DOHH2 (cell line): Measurements from ENCODE around the gene FAM83F.

Experiments
- H3F3A ChIP-seq: fragments of 200-600 bp; sonication (generic), shearing (Covaris generic); 2 replicates; pipeline ENCODE4 v1.6.0; 2016; ENCODE audit warnings: antibody characterized with exemption, mild to moderate bottlenecking; ENCODE audit not compliant: control insufficient read depth, insufficient read depth
- H3K27ac ChIP-seq: fragments of 200-600 bp; sonication (generic); 2 replicates; pipeline ENCODE4 v1.5.1; 2014; ENCODE audit warnings: low read depth, mild to moderate bottlenecking, low read length, moderate library complexity
- H3K27me3 ChIP-seq: fragments of 200-600 bp; sonication (generic); 2 replicates; pipeline ENCODE4 v1.6.1; 2014; ENCODE audit warnings: mild to moderate bottlenecking, low read length, mixed read lengths; ENCODE audit not compliant: control insufficient read depth
- H3K36me3 ChIP-seq: fragments of 200-600 bp; sonication (generic); 2 replicates; pipeline ENCODE4 v1.6.1; 2014; ENCODE audit warnings: mild to moderate bottlenecking, low read length, moderate library complexity, mixed read lengths; ENCODE audit not compliant: control insufficient read depth
- H3K4me1 ChIP-seq: fragments of 200-600 bp; sonication (generic); 2 replicates; pipeline ENCODE4 v1.6.1; 2014; ENCODE audit warnings: mild to moderate bottlenecking, low read length, mixed read lengths; ENCODE audit not compliant: control insufficient read depth
- H3K4me2 ChIP-seq: fragments of 200-600 bp; sonication (generic); 2 replicates; pipeline ENCODE4 v1.6.0; 2014; ENCODE audit warnings: mild to moderate bottlenecking, low read length, moderate library complexity
- H3K4me3 ChIP-seq: fragments of 200-600 bp; sonication (generic); 2 replicates; pipeline ENCODE4 v1.5.1; 2014; ENCODE audit warnings: mild to moderate bottlenecking, low read length, mixed read lengths
- H3K79me2 ChIP-seq: fragments of 200-600 bp; sonication (generic); 2 replicates; pipeline ENCODE4 v1.6.1; 2014; ENCODE audit warnings: mild to moderate bottlenecking, low read length, mixed read lengths; ENCODE audit not compliant: control insufficient read depth
- H3K9me2 ChIP-seq: fragments of 200-600 bp; sonication (generic); replicated peaks from 2 replicates; pipeline ENCODE4 v1.6.1; 2014; ENCODE audit warnings: mild to moderate bottlenecking, low read length, mixed read lengths; ENCODE audit not compliant: control insufficient read depth
- H3K9me3 ChIP-seq: fragments of 200-600 bp; sonication (generic); 2 replicates; pipeline ENCODE4 v1.6.1; 2014; ENCODE audit warnings: antibody characterized with exemption, low read length, mixed read lengths; ENCODE audit not compliant: control insufficient read depth, insufficient read depth
- H4K20me1 ChIP-seq: fragments of 200-600 bp; sonication (generic); 2 replicates; pipeline ENCODE4 v1.6.0; 2014; ENCODE audit warnings: low read depth, mild to moderate bottlenecking, antibody characterized with exemption, low read length, moderate library complexity; ENCODE audit not compliant: control insufficient read depth, insufficient read depth
- CTCF ChIP-seq: fragments of 200-600 bp; sonication (generic); IDR thresholded peaks from one replicate; pipeline ENCODE4 v1.5.1; 2014; ENCODE audit warnings: antibody characterized with exemption, mild to moderate bottlenecking, low read depth, low read length; ENCODE audit not compliant: poor library complexity, severe bottlenecking
- EZH2phosphoT487 ChIP-seq: fragments of 200-600 bp; sonication (generic); IDR thresholded peaks from 2 replicates; pipeline ENCODE4 v1.6.1; 2017; ENCODE audit warnings: borderline replicate concordance, mild to moderate bottlenecking, antibody characterized with exemption, low read length, moderate library complexity, mixed read lengths

Gene FAM83F

GRCh38 chr22:39994041-39994565, 651 bp upstream of the FAM83F start:
- no peaks in the 10 kb centered on the region for H4K20me1 ChIP-seq
- H3K4me2 ChIP-seq, result no peak overlapping the region
- peaks cover 10% of the 10 kb centered on the region for H3K27me3 ChIP-seq
- no peaks in the 10 kb centered on the region for H3F3A ChIP-seq
- no peaks in the 10 kb centered on the region for H3K79me2 ChIP-seq
- H3K4me3 ChIP-seq, result no peak overlapping the region
- H3K36me3 ChIP-seq, result no peaks in the 10 kb centered on the region
- no peaks in the 10 kb centered on the region for H3K9me3 ChIP-seq
- no peak overlapping the region for H3K27ac ChIP-seq
- no peaks in the 10 kb centered on the region for H3K9me2 ChIP-seq
- no peaks in the 10 kb centered on the region for H3K4me1 ChIP-seq
- TF ChIP-seq EZH2phosphoT487 (no peak), CTCF (no peak)

DNA sequence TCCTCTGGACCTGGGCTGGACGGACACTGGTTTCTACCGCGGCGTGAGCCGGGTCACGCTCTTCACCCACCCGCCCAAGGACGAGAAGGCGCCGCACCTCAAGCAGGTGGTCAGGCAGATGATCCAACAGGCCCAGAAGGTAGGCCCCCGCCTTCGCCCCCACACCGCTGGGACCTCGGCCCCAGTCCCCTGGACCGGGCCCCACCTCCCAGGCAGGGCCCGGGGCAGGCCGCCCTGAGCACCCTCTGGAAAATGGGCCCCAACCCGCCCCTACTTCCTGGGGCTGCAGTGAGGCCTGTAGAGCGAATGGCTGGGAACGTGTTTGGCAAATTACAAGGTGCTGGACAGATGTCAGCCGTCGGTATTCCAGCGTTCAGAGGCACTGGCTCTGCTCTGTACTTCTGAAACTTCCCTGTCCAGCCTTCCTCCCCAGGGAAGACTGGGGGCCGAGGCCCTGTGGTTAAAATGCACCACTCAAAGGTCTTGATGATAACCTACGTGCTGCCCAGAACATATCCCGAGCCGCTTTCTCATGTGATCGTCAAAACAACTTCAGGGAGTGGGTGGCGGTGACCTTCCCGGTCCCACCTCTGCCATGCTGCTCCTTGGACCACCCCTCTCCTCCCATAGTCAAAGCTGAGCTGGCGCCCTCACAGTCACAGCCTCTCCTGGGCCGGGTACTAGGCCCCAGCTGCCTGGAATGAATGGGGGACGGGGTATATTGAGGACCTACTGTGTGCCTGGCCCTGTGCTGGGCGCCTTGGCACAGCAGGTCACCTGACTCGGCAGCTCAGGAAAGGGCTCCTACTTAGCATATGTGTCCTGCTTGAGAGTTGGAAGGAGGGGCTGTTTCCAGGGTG, 869 bp downstream of the FAM83F start:
- Histone ChIP-seq H3K4me1 (no peaks in the 10 kb centered on the region), H3K36me3 (no peaks in the 10 kb centered on the region), H3K4me2 (no peak overlapping the region), H3F3A (no peaks in the 10 kb centered on the region), H3K27ac (no peak overlapping the region), H3K79me2 (no peaks in the 10 kb centered on the region), H4K20me1 (no peaks in the 10 kb centered on the region), H3K27me3 (peaks cover 3% of the 10 kb centered on the region; the same call in 1 of the 2 replicates), H3K9me3 (no peaks in the 10 kb centered on the region), H3K9me2 (no peaks in the 10 kb centered on the region), H3K4me3 (no peak overlapping the region)
- TF ChIP-seq EZH2phosphoT487 (no peak), CTCF (no peak)

GRCh38 chr22:39996732-39997131, 2.0 kb downstream of the FAM83F start:
- Histone ChIP-seq H3K27ac (no peak overlapping the region), H4K20me1 (no peaks in the 10 kb centered on the region), H3K4me3 (no peak overlapping the region), H3K36me3 (no peaks in the 10 kb centered on the region), H3K9me2 (no peaks in the 10 kb centered on the region), H3F3A (no peaks in the 10 kb centered on the region), H3K4me2 (no peak overlapping the region), H3K9me3 (no peaks in the 10 kb centered on the region), H3K27me3 (peaks cover 7% of the 10 kb centered on the region; the same call in 1 of the 2 replicates), H3K4me1 (no peaks in the 10 kb centered on the region), H3K79me2 (no peaks in the 10 kb centered on the region)
- no peak for TF ChIP-seq EZH2phosphoT487
- no peak for TF ChIP-seq CTCF
